NOMO-1 treated with dmso at 0.1 percent for 144 hours (cell line): ENCODE measurements around the gene FAM120A.
"Not testable (repeated sequence)": the region's sequence is repeated elsewhere in the genome, so short reads cannot be mapped to it uniquely, and the experiment has no call there.

Source experiments
- DNase-seq: peaks from one replicate; lab custom pipeline; 2025; ENCODE audit not compliant: unreplicated experiment; lab: John Stamatoyannopoulos, UW

The FAM120A gene

GRCh38 chr9:93450945-93451815, at the start of gene FAM120A:
TSS of gene FAM120A (plus strand) at chr9:93451685. CDS start at chr9:93451916, 231 bp downstream.
- peak; percentile 50 for DNase-seq

GRCh38 chr9:93406371-93406770, 45.1 kb upstream of the FAM120A start:
- DNase-seq = no peak

- no peak for DNase-seq
Measured at GRCh38 chr9:93413530-93413929, 38.0 kb upstream of the FAM120A start.

- DNase-seq = no peak
Measured at GRCh38 chr9:93415176-93415690, 36.3 kb upstream of the FAM120A start.

- DNase-seq = no peak
Measured at GRCh38 chr9:93416530-93417235, 34.8 kb upstream of the FAM120A start.

GRCh38 chr9:93417538-93417937, 33.9 kb upstream of the FAM120A start:
- no peak for DNase-seq

GRCh38 chr9:93419023-93419422, 32.5 kb upstream of the FAM120A start:
- DNase-seq = no peak

GRCh38 chr9:93422977-93423616, 28.4 kb upstream of the FAM120A start:
- no peak for DNase-seq

GRCh38 chr9:93427655-93428379, 23.7 kb upstream of the FAM120A start:
- no peak for DNase-seq

GRCh38 chr9:93431539-93432105, 19.9 kb upstream of the FAM120A start:
- no peak for DNase-seq

GRCh38 chr9:93432964-93433363, 18.5 kb upstream of the FAM120A start:
- no peak for DNase-seq

GRCh38 chr9:93434056-93434455, 17.4 kb upstream of the FAM120A start:
- DNase-seq = no peak

- no peak for DNase-seq
Measured at GRCh38 chr9:93435386-93435785, 16.1 kb upstream of the FAM120A start.

GRCh38 chr9:93436218-93436617, 15.3 kb upstream of the FAM120A start:
- DNase-seq = no peak

GRCh38 chr9:93436655-93437407, 14.7 kb upstream of the FAM120A start:
- no peak for DNase-seq

- no peak for DNase-seq
Measured at GRCh38 chr9:93437996-93438395, 13.5 kb upstream of the FAM120A start.

GRCh38 chr9:93439301-93439700, 12.2 kb upstream of the FAM120A start:
- DNase-seq = not testable (repeated sequence)

GRCh38 chr9:93440896-93441580, 10.4 kb upstream of the FAM120A start:
- DNase-seq = no peak

- DNase-seq = no peak
Measured at GRCh38 chr9:93446073-93446472, 5.4 kb upstream of the FAM120A start.
